Mesodermal cell (in vitro differentiated cells): ENCODE data around the gene PHF21A.
A peak's percentile ranks its signal among the peaks of the same experiment; 100 is the strongest.
"Not testable (repeated sequence)": the region's sequence is repeated elsewhere in the genome, so short reads cannot be mapped to it uniquely, and the experiment has no call there.

Experiments
- H3K27ac ChIP-seq: 2 replicates; pipeline ENCODE4 v1.7.0; 2013; ENCODE audit warnings: mild to moderate bottlenecking, low read depth, low read length, moderate library complexity; ENCODE audit not compliant: severe bottlenecking
- H3K36me3 ChIP-seq: 2 replicates; pipeline ENCODE4 v1.7.1; 2013; ENCODE audit warnings: mild to moderate bottlenecking, low read length, moderate library complexity; ENCODE audit not compliant: control insufficient read depth, insufficient read depth
- H3K4me1 ChIP-seq: one replicate; pipeline ENCODE4 v1.7.1; 2013; ENCODE audit warnings: mild to moderate bottlenecking, low read length; ENCODE audit not compliant: insufficient read depth, control insufficient read depth, poor library complexity, severe bottlenecking
- H3K4me3 ChIP-seq: 2 replicates; pipeline ENCODE4 v1.7.0; 2013; ENCODE audit warnings: low read length, control low read depth, mild to moderate bottlenecking; ENCODE audit not compliant: insufficient read depth, poor library complexity, severe bottlenecking; ENCODE audit errors: extremely low read depth
- H3K9me3 ChIP-seq: 2 replicates; pipeline ENCODE4 v1.7.1; 2013; ENCODE audit warnings: mild to moderate bottlenecking, low read length, moderate library complexity; ENCODE audit not compliant: control insufficient read depth
- WGBS, 2 experiments: methylation state at CpG; one replicate each; pipeline ENCODE4 v1.1.5; 2013; ENCODE audit warnings: missing lambda C conversion rate in 2 of 2; ENCODE audit not compliant: insufficient coverage in 2 of 2; 5-methylcytosine and 5-hydroxymethylcytosine counted together

Gene PHF21A

DNA sequence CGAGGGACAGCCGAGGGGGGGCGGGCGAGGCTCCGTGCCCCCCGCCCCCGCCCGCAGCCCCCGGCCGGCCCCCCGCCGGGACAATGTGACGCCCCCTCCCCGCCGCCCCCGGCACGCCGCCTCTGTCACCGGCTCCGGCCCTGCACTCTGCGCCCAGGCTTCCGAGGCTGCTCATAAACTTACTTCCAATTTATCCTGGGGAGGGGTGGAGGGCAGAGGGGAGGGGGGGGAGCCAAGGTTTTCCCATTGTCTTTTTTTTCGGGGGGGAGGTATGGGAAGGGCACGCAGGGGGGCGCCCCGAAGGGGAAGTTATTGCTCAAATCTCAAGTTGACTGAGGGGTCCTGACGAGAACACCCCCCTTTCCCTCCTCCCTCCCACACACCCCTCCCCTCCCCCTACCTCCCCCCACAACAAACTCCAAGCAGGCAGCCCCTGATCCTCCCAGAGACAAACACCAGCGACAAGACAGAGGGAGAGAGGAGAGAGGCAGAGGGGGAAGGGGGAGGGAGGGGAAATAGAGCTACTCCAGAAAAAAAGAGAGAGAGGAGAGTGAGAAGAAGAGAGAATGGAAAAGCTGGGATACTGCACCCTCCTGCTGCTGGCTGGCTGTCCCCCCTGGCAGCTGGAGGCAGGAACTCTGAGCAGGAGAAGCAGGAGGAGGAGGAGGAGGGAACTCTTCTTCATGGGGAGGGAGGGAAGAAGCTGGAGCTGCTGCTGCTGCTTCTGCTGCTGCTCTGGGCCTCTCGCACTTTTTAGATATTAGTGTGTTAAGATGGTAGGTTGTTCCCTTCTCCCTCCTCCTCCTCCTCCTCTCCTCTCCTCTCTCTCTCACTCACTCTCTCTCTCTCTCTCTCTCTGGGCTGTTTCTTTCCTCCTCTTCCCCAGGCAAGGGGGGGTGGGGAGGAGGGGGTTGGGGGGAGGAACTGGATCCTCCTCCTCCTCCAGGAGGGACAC, 631 bp downstream of the PHF21A start:
- H3K4me3 ChIP-seq: peak overlapping the region; percentile 66
- H3K9me3 ChIP-seq: no peaks in the 10 kb centered on the region
- no peaks in the 10 kb centered on the region for H3K36me3 ChIP-seq
- WGBS, 2 experiments: no CpG with 5 or more reads among the region's 29 CpGs
- peaks cover 3% of the 10 kb centered on the region for H3K4me1 ChIP-seq
- H3K27ac ChIP-seq: peak overlapping the region; percentile 91

DNA sequence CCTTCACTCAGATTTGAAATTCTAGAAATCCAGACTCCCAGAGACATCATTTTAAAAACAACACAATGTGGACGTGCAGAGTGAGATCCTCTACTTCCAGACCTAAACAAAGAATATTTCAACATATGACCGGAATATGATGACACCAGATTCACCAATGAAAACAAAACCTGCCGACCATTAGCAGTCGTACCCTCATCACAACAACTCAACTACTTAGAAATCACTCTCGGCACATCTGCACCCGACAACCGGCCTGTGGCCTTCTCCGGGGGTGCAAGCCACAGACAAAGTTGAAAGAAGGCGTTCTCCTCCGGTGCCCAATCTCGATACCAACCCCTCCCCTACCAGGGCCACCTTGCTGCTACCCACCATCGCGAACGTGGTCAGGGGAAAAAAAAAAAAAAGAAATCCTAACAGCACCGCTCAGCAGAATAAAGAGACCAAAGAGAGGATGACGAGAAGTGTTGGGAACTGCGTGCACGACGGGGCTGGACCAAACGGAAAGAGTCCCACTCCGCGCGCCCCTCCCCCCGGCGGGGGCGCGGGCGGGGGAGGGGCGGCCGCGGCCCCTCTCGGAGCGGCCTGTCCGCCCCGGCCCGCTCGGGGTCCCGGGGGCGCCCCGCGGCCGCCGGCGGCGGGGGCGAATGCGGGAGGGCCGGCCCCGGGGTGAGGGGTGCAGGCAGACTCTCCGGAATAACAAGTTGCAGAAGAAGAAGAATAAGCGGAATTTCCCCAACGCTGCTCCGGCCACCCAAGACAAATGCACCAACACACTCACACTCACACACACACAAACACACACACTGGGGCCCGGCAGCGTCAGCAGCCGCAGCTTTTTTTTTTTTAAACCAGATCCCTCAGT, 1.7 kb downstream of the PHF21A start:
- H3K9me3 ChIP-seq: no peaks in the 10 kb centered on the region
- 0 to 5% methylated on average over 15 to 19 of the region's 56 CpGs for WGBS, 2 experiments
- peaks cover 3% of the 10 kb centered on the region for H3K4me1 ChIP-seq
- no peaks in the 10 kb centered on the region for H3K36me3 ChIP-seq
- H3K4me3 ChIP-seq: peak overlapping the region; percentile 66
- H3K27ac ChIP-seq: peak overlapping the region; percentile 81

DNA sequence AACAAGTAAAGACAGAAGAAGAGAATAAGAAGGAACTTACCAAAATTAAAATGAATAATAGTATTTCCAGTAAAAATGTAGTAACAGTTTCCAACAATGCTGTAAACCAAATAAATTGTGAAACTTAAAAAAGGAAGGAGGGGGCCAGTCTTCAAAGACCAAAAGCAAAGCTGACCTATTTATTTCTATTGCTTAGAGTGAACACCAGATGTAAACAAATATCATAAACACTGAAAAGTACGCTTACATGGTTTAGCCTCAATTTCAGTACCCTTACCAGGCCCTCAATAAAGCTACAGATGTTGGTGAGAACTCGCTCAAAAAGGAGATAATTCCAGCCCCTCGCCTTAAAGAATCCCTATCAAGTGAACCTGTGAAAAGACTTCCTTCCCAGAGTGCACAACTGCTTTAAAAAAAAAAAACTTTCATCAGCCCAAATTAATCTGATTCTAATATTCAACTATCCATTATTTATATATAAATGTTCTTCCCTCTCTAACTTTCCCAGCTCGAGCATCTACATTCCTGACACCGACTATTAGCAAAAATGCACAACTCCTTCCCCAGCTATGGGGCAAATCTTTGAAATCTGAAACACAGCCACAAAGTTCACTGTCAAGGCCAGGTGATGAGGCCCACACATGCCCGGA, 2.4 kb downstream of the PHF21A start:
- Histone ChIP-seq H3K4me1 (peaks cover 3% of the 10 kb centered on the region), H3K27ac (peak overlapping the region; percentile 79), H3K9me3 (no peaks in the 10 kb centered on the region), H3K36me3 (no peaks in the 10 kb centered on the region), H3K4me3 (peak overlapping the region; percentile 66)
- WGBS, 2 experiments: 30 to 55% methylated on average over 4 to 5 of the region's 6 CpGs

DNA sequence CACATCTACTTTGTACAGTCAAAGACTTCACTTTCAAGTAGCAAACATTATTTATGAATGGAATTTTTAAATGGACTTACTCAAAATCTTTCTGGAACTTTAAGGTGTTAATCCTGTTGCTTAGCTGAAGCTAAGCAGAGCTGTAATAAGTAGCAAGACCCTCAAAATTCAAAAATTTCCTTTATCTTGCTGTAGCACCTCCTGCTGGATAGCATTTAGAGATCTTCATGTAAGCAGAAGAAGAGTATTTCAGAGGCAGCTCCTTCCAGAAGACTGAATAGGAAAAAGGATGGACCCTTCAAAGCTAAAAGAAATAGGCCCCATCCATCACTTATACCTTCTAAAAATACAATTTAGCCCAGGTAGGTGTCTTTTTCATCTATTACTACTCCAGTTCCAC, 3.4 kb downstream of the PHF21A start:
- Histone ChIP-seq H3K4me1 (peaks cover 3% of the 10 kb centered on the region), H3K4me3 (no peak overlapping the region), H3K27ac (no peak overlapping the region), H3K36me3 (no peaks in the 10 kb centered on the region), H3K9me3 (no peaks in the 10 kb centered on the region)

DNA sequence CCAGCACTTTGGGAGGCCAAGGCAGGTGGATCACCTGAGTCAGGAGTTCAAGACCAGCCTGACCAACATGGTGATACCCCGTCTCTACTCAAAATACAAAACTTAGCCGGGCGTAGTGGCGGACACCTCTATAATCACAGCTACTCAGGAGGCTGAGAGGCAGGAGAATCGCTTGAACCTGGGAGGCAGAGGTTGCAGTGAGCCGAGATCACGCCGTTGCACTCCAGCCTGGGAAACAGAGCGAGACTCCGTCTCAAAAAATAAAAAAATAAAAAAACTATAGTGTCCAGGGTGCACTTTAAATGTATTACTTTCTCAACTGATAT, 4.6 kb downstream of the PHF21A start:
- H3K4me3 ChIP-seq, H3K27ac ChIP-seq, H3K9me3 ChIP-seq, H3K36me3 ChIP-seq, H3K4me1 ChIP-seq: not testable (repeated sequence)
- WGBS, 2 experiments: 89 to 100% methylated on average over 4 to 8 of the region's 10 CpGs

DNA sequence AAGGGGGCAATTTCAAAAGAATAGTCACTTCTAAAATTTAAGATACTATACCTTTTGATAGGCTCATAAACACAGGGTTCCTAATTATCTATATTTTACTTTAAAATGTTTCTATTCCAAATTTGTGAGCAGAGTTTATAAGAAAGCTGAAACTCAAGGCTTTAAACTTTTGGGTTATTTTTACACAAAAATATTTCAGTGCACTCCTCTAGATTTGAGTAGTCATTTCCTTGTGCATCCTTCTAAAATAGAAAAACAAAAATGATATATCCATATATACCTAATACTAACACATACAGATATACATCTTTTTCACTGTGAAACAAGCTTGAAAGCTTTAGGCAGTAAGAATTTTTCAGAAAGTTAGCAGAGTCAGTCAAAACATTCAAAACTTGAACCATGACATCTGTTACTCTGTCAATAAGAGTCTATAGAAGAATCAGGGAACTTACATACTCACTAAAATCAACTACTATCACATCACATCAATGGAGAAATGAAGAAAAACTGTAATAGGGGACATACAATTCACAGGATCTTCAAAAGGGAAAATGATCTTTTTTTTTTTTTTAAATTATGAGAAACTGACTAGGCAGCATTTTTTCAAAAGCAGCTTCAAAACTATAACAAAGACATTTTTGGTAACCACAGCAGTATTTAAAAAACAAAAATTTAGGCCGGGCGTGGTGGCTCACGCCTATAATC, 5.1 kb downstream of the PHF21A start:
- peaks cover 3% of the 10 kb centered on the region for H3K4me1 ChIP-seq
- no peak overlapping the region for H3K27ac ChIP-seq
- 100% methylated on average over 1 to 3 of the region's 3 CpGs for whole genome bisulfite sequencing, 2 experiments
- H3K9me3 ChIP-seq: no peaks in the 10 kb centered on the region
- no peaks in the 10 kb centered on the region for H3K36me3 ChIP-seq
- no peak overlapping the region for H3K4me3 ChIP-seq

DNA sequence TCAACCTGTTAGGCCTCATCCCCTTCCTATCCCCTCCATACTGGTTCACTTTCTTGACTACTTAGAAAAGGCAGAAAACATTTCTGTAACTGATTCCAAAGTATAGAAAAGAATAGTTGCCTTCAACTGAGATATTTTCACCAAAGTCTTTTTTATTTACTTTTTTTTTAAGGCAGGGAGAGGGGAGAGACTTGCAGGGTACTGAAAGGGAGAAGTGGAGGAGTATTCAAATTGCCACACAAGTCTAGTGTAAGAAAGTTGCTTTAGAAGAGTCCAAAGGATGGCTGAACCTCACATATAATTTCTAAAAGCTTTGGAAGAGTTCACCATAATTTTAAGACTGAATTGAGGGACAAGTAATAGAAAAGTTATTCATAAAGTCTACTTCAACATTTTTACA, 6.3 kb downstream of the PHF21A start:
- Histone ChIP-seq H3K36me3 (no peaks in the 10 kb centered on the region), H3K4me3 (no peak overlapping the region), H3K9me3 (no peaks in the 10 kb centered on the region), H3K4me1 (peaks cover 3% of the 10 kb centered on the region), H3K27ac (no peak overlapping the region)

DNA sequence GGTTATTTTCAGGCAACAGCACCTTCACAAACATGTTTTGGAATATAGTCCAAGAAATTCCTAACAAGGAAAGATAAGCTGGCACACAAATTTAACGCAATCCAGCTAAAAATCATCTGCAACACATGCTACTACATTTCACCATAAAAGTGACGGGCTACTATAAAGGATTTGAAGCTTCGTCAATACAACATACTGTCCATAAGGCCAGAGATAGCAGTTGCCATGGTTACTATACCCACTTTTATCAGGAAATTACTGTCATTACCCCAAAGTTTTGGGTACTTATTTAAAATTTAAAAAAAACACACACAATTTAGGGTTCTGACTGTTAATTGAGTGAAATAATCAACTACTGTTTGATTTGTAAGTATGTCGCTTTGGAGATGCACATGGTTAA, 6.9 kb downstream of the PHF21A start:
- WGBS, 2 experiments: 50 to 92% methylated on average over 1 to 4 of the region's 4 CpGs
- H3K4me1 ChIP-seq: peaks cover 3% of the 10 kb centered on the region
- H3K27ac ChIP-seq: no peak overlapping the region
- no peaks in the 10 kb centered on the region for H3K36me3 ChIP-seq
- no peak overlapping the region for H3K4me3 ChIP-seq
- H3K9me3 ChIP-seq: no peaks in the 10 kb centered on the region

DNA sequence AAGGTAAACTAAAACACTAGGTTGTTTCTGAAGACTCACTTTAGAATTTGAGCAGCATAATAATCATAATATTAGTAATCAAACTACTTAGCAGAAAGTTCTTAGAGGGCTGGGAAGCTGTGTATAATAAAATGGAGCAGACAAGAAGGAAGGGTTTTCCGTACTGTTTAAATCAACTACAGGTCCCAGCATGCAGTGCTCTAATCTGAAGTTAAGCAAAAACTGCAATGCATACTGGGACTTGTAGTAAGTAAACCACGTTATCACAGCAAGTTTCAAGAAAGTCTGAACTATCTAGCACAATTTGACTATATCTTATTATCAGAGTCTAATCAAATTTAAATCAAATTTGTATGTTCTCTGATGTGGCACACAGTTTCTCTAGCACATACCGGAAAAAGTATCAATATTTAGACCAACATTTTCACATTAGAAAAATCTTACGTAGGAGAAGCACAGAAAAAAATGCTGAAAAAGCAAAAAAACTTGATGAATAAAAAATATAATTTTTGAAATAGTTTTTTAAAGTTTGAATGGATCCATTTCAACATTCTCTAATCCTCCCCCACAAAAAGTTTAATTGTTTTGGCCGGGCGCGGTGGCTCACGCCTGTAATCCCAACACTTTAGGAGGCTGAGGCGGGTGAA, 8.2 kb downstream of the PHF21A start:
- WGBS, 2 experiments: 84% methylated on average over 6 of the region's 9 CpGs; no CpG with 5 or more reads in 1 of the 2 experiments
- no peaks in the 10 kb centered on the region for H3K9me3 ChIP-seq
- H3K27ac ChIP-seq: no peak overlapping the region
- H3K4me1 ChIP-seq: no peaks in the 10 kb centered on the region
- H3K4me3 ChIP-seq: no peak overlapping the region
- no peaks in the 10 kb centered on the region for H3K36me3 ChIP-seq

DNA sequence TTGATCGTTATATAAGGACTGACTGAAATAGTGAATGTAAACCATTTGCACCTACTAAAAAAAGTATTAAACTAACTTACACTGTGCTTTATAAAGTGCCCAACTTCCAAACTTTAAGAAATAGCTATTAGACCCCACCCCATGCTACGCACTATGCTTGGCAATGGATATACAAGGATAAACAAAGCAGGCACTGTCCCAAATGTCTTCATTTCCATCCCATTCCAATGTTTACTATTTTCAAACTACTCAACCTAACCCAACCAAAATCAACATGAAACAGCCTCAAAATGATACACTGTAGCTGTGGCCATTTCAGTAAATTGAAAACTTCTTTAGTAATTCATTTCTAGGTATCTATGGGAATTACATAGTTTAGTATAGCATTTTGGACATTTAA, 12.5 kb downstream of the PHF21A start:
- Histone ChIP-seq H3K4me1 (peaks cover 17% of the 10 kb centered on the region), H3K27ac (no peak overlapping the region), H3K4me3 (no peak overlapping the region), H3K9me3 (no peaks in the 10 kb centered on the region), H3K36me3 (no peaks in the 10 kb centered on the region)
- WGBS, 2 experiments: 100% methylated on average over 1 of the region's 2 CpGs; no CpG with 5 or more reads in 1 of the 2 experiments
